DMS153 (cell line): ENCODE results near the gene ARFIP1.
"Not testable (repeated sequence)": the region's sequence is repeated elsewhere in the genome, so short reads cannot be mapped to it uniquely, and the experiment has no call there.

Source experiments
- DNase-seq: peaks from one replicate; lab custom pipeline; 2025; lab: John Stamatoyannopoulos, UW

ARFIP1 gene

DNA sequence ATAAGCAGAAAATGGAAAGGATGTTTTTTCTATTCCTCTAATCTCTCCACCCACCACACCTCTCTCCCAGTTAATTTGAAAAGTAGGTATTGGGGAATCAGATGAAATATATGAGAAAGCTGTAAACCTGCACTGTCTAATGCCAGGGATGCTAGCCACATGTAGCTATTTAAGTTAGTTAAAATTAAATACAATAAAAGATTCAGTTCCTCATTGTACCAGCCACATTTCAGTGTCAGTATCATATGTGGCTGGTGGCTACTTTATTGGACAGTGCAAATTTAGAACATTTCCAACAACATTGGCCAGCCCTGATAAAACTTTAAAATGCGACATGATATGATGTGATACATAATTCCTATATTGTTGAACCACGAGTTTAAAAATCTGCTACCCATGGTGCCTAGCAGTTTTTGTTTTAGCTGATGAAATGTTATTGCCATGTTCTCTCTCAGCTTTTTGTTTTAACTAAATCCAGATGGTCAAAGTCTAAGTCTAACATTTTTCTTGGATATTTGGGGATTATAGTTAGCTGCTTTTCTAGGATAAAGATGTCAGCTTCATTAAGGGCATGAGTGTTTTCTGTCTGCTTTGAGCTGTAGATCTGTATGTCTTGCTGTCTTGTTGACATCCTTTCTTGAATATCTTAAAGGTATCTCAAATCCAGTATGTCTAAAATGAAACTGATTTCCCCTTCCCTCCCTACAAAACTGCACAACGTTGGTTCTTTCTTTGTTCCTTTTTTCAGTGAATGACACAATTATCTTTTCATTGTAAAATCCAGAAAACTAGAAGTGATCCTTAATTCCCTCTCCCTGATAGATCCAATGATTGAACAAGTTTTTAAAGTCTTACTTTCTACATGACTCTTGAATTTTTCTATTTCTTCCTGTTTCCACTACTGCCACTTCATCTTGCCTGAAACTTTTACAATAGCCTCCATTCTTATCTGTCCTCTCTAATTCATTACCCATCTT is 6.2 kb downstream of the ARFIP1 start:
- no peak for DNase-seq

DNA sequence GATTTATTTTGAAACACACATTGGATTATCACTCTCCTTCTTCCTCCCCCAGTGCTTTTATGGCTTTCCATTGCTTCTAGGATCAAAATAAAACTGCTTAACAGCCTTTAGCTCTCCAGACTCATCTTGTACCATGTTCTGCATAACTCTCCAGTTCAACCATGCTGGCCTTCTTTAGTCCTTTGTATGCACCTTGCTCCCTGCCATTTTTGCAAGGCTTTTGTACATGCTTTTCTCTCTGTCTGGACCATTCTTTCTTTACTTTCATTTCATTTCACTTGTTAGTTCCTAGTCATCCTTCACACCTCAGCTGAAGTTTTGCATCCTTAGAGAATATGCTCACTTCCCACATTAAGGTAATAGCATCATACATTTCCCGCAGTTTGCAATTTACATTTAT is 6.9 kb downstream of the ARFIP1 start:
- no peak for DNase-seq

DNA sequence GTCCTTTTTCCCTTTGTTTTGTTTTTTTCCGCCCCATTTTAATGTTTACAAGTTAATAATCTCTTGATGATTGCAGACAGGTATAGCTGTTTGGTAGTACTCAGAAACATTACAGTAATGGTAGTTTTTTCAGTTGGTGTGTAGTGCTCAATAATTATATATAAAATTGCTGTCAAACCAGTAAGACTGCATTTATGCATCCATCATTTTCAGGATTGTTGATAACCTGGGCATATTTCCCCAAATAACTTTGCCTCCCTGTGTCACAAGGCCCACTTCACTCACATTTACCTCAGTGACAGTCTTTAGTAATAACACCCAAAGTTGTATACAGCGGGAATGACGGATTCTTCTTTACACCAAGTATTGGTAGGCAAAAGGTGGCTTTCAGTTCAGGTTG is 16.1 kb downstream of the ARFIP1 start:
- no peak for DNase-seq

DNA sequence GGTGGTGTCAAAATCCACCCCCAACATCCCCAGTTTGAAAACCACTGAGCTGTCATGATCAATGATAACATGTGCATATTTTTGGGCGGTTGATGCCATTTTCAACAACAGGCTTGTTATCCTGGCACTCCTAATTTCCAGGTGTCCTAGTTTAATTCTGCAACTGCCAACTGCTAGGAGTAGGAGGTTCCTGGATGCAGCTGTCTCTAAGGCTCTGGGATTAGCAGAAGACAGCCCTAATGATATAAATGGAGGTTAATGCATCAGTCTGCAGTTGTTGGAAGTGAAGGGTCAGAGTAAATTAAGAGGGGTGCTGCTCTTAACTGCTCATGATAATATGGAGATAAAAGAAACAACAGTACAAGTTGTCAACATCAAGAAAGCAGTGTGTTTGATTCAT is 23.8 kb downstream of the ARFIP1 start:
- DNase-seq: no peak

DNA sequence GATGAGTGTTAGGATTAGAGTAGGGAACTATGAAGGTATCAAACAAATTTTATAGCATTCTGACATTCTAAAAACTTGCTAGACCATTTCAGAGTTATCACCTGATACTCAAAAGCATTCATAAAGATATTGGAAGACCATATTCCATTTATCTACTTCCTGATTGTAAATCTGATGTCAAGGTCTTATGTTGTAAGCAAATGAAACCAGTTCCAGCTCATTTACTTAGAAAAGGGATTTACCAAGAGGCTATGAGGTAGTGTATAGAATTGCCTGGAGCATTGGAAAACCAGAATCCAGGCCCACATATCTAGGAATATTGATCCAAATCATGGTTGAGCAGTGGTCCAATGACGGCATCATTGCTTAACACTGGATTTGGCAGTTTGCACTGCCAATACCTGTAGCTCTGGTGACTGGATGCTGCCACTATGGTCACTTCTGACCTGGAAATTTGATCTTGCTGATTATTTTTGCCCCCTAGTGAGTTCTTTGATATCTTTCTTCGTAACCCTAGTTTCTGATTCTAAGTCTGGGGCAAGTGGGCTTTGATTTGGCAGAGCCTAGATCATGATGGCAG is 25.4 kb downstream of the ARFIP1 start:
- DNase-seq: no peak

DNA sequence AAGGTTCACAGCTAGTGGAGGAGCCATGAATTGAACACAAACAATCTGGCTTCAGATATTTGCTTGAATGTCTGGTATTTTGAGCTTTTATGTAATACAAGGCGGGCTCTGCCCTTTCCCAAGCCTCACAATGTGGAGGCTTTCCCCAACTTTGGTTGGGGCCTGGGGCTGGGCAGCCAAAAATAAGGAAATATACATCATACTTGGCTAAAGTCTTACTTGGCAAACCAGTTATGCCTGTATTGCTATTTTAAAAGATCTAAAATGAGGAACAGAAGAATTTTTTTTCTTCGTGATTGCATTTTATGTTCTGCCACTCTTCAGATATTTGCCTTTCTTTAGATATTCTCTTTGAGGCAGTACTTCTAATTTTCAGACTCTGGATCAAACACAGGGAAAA is 26.1 kb downstream of the ARFIP1 start:
- DNase-seq: no peak

DNA sequence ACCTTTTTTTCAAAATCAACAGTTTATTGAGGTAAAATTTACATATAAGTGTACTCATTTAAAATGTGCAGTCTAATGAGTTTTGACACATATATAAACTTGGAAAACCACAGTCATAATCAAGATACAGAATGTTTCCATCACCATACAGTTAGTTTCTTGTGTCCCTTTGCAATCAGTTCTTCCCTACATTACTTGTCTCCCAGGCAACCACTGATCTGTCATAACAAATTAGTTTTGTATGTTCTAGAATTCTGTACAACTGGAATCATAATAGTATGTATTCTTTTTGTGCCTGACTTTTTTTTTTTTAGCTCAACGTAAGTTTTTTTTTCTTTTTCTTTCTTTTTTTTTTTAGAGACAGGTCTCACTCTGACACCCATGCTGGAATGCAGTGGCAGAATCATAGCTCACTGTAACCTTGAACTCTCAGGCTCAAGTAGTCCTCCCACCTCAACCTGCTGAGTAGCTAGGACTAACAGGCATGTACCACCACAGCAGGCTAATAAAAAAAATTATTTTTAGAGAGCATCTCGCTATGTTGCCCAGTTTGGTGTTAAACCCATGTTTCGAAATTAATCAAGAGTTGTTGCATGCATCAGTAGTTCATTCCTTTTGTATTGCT is 26.9 kb downstream of the ARFIP1 start:
- no peak for DNase-seq

DNA sequence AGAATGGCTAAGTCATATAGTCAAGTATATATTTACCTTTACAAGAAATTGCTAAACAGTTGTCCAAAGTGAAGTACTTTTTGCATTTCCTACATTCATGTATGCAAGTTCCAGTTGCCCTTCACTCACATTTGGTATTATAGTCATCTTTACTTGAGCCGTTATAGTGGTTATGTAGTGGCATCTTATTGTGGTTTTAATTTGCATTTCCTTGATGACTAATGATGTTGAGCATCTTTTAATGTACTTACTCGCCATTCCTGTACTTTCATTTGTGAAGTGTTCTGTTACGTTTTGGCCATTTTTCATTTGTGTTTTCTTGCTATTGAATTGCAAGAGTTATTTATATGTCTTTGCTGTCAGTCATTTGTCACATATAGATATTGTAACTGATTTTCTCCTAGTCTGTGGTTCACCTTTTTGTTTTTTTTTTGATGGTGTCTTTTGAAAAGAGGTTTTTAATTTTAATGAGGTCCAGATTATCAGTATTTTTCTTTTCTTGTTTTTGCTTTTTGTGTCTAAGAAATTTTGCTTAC is 27.6 kb downstream of the ARFIP1 start:
- DNase-seq: no peak

DNA sequence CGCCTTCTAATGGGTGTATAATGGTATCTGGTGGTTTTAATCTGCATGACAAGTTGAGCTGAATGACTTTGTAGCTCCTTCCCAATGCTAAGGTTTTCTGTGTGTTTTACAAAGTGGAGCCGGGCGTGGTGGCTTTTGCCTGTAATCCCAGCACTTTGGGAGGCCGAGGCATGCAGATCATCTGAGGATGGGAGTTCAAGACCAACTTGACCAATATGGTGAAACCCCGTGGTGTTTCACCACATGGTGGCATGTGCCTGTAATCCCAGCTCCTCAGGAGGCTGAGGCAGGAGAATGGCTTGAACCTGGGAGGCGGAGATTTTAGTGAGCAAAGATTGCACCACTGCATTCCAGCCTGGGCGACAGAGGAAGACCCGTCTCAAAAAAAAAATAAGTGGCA is 28.9 kb downstream of the ARFIP1 start:
- no peak for DNase-seq

DNA sequence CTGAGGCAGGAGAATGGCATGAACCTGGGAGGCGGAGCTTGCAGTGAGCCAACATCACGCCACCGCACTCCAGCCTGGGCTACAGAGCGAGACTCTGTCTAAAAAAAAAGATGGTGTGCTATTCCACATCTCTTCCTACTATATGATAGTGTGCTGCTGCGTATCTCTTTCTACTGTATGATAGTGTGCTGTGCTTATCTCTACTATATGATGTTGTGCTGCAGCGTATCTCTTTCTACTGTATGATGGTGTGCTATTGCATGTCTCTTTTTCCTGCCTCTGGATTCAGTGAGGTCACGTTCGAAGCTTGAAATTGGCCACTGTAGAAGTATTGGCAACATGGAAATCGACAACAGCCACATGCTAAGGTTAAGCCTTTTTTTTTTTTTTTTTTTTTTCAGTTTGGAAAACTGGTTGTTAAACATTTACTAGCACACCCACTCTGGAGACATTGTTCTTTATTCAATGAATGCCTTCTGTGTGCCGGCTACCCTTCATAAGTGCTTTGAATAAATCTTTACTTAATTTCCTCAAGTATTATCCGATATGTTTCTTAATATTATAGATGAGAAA is 31.0 kb downstream of the ARFIP1 start:
- no peak for DNase-seq

DNA sequence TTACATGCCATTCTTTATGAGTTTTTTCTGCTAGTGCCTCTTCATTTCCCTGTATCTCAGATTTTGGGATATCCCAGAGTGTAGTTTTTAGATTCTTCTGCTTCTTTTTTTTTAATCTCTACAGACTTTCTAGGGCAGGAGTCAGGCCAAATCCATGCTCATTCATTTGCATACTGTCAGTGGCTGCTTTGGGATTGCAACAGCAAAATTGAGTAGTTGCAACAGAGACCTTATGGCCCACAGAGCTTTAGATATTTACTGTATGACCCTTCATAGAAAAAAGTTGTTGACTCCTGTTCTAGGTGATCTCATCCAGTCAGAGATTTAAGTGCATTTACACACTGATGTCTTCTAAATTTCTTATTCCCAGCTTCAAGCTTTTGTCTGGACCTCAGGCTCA is 35.3 kb downstream of the ARFIP1 start:
- DNase-seq: no peak

DNA sequence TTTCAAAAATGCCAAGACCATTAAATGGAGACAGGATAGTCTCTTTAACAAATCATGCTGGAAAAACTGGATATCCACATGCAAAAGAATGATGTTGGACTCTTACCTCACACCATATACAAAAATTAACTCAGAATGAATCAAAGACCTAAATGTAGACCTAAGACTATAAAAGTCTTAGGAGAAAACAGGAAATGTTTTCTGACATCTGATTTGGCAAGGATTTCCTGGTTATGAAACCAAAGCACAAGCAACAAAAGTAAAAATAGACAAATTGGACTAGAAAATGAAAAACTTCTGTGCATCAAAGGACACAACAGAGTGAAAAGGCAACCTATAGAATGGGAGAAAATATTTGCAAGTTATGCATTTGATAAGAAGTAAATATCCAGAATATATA is 37.6 kb downstream of the ARFIP1 start:
- no peak for DNase-seq

DNA sequence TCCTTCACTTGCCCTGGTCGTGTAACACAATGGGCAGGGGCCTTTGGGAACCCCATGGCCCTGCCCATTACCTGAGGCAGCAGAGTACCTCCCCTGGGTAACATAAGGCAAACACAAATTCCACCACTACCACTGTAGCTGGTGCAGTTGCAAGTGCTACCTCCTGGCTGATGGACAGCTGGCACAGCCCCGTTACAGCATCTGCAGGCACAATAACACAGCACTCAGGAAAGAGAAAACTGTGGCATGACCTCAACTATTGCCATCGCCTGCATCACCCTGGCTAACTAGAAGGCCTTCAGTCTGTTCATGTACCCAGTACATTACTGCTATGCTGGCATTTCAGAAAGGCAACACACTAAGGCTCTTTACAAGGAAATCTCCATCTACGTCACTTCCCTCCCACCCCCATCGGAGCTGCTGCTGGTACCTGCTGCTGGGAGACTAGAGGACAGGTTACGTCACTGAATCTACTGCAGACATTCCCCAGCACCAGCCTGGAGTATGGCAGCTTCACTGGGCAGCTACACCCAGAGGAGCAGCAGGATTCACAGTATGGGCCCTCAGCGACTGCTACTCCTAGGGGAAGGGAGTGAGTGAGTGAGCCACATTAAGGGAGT is 39.4 kb downstream of the ARFIP1 start:
- DNase-seq: no peak

DNA sequence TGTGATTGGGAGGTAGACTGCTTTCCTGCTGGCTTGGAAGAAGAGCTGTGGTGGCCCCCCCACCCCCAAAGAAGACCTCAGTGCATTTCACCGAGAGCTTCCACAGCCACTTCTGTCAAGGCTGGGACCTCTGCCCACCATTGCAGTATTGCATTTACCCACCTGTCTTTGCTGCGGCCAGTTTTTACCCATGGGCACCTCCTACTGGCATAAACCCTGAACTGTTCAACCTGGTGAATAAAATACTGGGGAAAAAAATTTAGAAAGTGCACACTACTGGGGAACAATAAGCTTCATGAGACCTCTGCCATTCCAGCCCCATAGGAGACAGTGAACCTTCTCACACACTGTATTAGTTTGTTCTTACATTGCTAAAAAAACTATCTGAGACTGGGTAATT is 40.3 kb downstream of the ARFIP1 start:
- DNase-seq: no peak

DNA sequence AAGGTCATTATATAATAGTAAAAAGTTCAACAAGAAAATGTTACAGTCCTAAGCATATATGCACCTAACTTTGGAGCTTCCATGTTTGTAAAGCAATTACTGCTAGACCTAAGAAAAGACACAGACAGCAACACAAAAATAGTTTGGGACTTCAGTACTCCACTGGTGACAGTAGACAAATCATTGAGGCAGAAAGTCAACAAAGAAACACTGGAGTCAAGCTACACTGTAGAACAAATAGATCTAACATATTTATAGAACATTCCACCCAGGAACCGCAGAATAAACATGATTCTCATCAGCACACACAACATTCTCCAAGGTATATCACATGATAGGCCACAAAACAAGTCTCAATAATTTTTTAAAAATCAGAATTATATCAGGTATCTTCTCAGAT is 42.6 kb downstream of the ARFIP1 start:
- no peak for DNase-seq

DNA sequence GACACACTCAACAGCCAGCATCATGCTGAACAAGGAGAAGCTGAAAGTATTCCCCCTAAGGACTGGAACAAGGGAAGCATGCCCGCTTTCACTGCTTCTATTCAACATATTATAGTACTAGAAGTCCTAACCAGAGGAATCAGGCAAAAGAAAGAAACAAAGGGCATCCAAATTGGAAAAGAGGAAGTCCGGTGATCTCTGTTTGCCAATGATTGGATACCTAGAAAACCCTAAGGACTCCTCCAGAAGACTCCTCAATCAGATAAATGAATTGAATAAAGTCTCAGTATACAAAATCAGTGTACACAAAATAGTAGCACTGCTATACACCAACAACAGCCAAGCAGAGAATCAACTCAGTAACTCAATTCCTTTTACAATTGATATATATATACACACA is 44.8 kb downstream of the ARFIP1 start:
- no peak for DNase-seq

DNA sequence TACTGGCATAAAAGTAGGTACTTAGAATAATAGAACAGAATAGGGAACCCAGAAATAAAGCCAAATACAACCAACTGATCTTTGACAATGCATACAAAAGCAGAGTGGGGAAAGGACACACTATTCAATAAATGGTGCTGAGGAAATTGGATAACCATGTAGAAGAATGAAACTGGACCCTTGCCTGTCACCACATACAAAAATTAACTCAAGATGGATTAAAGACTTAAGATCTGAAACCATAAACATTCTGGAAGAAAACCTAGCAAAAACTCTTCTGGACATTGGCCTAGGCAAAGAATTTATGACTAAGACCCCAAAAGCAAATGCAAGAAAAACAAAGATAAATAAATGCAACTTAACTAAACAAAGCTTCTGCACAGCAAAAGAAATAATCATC is 45.6 kb downstream of the ARFIP1 start:
- DNase-seq: no peak

DNA sequence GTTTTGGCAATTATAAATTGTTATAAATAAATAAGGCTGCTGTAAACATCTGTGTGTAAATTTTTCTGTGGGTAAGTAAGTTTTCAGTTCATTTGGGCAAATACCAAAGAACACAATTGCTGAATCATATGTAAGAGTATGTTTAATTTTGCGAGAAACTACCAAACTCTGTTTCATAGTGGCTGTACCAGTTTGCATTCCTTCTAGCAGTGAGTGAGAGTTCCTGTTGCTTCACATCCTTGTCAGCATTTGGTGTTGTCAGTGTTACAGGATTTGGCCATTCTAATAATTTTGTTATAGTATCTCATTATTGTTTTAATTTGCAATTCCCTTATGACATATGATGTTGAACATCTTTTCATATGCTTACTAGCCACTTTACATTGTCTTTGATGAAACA is 48.4 kb downstream of the ARFIP1 start:
- no peak for DNase-seq

DNA sequence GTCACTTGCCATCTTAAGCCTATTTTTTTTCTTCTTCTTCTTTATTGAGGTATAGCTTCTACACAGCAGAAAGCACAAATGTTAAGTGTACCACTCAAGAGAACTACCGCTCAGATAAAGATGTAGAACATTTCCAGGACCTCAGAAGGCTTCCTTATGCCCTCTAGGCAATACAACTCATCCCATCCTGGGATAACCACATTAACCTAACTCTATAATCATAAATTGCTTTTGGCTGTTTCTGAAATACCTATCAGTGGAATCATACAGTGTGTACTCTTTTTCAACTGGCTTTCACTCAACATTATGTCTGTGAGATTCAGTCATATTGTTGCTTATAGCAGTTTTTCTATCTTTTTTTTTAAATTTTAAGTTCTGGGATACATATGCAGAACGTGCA is 51.7 kb downstream of the ARFIP1 start:
- DNase-seq: no peak

DNA sequence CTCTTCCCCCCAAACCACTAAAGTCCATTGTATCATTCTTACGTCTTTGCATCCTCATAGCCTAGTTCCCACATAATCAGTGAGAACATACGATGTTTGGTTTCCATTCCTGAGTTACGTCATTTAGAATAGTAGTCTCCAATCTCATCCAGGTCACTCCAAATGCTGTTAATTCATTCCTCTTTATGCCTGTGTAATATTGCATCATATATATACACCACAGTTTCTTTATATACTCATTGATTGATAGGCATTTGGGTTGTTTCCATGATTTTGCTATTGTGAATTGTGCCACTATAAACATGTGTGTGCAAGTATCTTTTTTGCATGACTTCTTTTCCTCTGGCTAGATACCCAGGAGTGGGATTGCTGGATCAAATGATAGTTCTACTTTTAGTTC is 57.2 kb downstream of the ARFIP1 start:
- no peak for DNase-seq

DNA sequence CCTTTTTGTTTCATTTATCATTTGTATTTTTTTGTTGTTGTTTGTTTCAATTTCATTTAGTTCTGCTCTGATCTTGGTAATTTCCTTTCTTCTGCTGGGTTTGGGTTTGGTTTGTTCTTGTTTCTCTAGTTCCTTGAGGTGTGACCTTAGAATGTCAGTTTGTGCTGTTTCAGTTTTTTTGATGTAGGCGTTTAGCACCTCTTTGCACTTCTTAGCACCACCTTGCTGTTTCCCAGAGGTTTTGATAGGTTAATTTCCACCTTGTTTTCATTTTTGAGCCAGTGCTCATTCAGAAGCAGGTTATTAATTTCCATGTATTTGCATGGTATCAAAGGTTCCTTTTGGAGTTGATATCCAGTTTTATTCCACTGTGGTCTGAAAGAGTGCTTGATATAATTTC is 60.0 kb downstream of the ARFIP1 start:
- DNase-seq: not testable (repeated sequence)

DNA sequence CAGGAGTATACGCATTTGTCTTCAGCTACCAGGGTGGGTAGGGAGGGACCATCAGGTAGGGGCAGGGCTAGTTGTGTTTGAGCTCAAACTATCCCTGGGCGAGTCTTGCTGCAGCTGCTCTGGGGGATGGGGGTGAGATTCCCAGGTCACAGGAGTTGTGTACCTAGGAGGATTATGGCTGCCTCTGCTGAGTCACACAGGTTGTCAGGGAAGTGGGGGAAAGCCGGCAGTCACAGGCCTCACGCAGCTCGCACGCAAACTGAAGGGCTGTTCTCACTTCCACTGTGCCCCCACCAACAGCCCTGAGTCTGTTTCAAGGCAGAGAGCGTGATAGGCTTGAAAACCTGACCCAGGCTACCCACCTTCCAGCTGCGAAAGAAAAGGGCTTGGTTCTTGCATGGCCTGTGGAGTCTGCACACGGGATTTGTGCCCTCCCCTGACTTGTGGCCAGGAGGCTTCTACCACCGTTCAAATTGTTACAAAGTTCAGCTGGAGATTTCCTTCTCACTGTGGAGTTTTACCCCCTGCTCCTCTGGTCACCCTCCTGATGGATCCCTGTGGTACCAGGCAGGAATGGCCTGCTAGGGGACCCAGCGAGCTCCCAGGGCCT is 63.8 kb downstream of the ARFIP1 start:
- DNase-seq: no peak
